Common myeloid progenitor, CD34-positive (primary cell): Measurements from ENCODE around the gene FBXW8.

ENCODE experiments used
- CTCF ChIA-PET: fragments of 350-600 bp; sonication (Branson Sonifier 250); formaldehyde crosslinking; loops from one replicate; lab custom pipeline; 2021; ENCODE audit warnings: antibody characterized with exemption; lab: Charles Lee
- POLR2A ChIA-PET: fragments of 350-600 bp; sonication (Branson Sonifier 250); formaldehyde crosslinking; loops from one replicate; lab custom pipeline; 2021; ENCODE audit warnings: antibody characterized with exemption; lab: Charles Lee
- DNase-seq, 3 donors: peaks; one replicate each; pipeline versions ENCODE4 v3.0.0 to v3.0.0-alpha.2; 2013
- H3K27ac ChIP-seq, 2 experiments: 1 replicate in 1 of 2; 2 replicates in 1 of 2; pipeline ENCODE4 v1.7.0; 2013; ENCODE audit warnings: inconsistent platforms in 2 of 2, low read length in 2 of 2, mild to moderate bottlenecking in 2 of 2, low read depth in 1 of 2, moderate library complexity in 1 of 2; ENCODE audit not compliant: severe bottlenecking in 2 of 2, insufficient read depth in 1 of 2, poor library complexity in 1 of 2
- H3K27me3 ChIP-seq, 5 experiments: replicated peaks in 2 of 5; 1 replicate in 3 of 5; 2 replicates in 2 of 5; pipeline versions ENCODE4 v1.6.1 to v1.7.0; 2013; ENCODE audit warnings: low read length in 4 of 5, mild to moderate bottlenecking in 2 of 5, moderate library complexity in 2 of 5, inconsistent platforms in 1 of 5; ENCODE audit not compliant: insufficient read depth in 5 of 5, control insufficient read depth in 4 of 5
- H3K36me3 ChIP-seq, 4 experiments: 1 replicate in 2 of 4; 2 replicates in 2 of 4; pipeline versions ENCODE4 v1.6.1 to v1.7.0; 2013; ENCODE audit warnings: low read length in 3 of 4, control low read depth in 1 of 4, mild to moderate bottlenecking in 1 of 4; ENCODE audit not compliant: control insufficient read depth in 4 of 4, insufficient read depth in 4 of 4
- H3K4me1 ChIP-seq, 4 experiments: 1 replicate in 3 of 4; 2 replicates in 1 of 4; pipeline versions ENCODE4 v1.6.1 to v1.7.1; 2013; ENCODE audit warnings: low read length in 3 of 4, mild to moderate bottlenecking in 3 of 4, control low read depth in 1 of 4, inconsistent platforms in 1 of 4, moderate library complexity in 1 of 4; ENCODE audit not compliant: control insufficient read depth in 4 of 4, insufficient read depth in 4 of 4; ENCODE audit errors: control extremely low read depth in 1 of 4
- H3K4me3 ChIP-seq, 7 experiments: 1 replicate in 4 of 7; 2 replicates in 3 of 7; pipeline versions ENCODE4 v1.5.1 to v1.7.0; 2013; ENCODE audit warnings: mild to moderate bottlenecking in 7 of 7, low read length in 6 of 7, moderate library complexity in 6 of 7, inconsistent platforms in 2 of 7, low read depth in 2 of 7, control low read depth in 1 of 7; ENCODE audit not compliant: insufficient read depth in 4 of 7, control insufficient read depth in 1 of 7; ENCODE audit errors: extremely low read depth in 1 of 7
- H3K9me3 ChIP-seq, 5 experiments: 1 replicate in 4 of 5; 2 replicates in 1 of 5; pipeline versions ENCODE4 v1.6.1 to v1.7.1; 2013; ENCODE audit warnings: low read length in 4 of 5, mild to moderate bottlenecking in 2 of 5, inconsistent platforms in 1 of 5, low read depth in 1 of 5, moderate library complexity in 1 of 5; ENCODE audit not compliant: control insufficient read depth in 4 of 5, insufficient read depth in 2 of 5; ENCODE audit errors: control extremely low read depth in 1 of 5
- WGBS: methylation state at CpG from one replicate; pipeline ENCODE4 v1.1.5; 2013; ENCODE audit not compliant: insufficient coverage; 5-methylcytosine and 5-hydroxymethylcytosine counted together

Gene FBXW8

GRCh38 chr12:117046425-117046824, 135.7 kb downstream of the FBXW8 start:
- Histone ChIP-seq H3K27ac (no peak overlapping the region), H3K4me1 (peaks cover 3 to 73% (median 44%) of the 10 kb centered on the region in 4 experiments), H3K9me3 (no peaks in the 10 kb centered on the region), H3K4me3 (no peak overlapping the region), H3K27me3 (no peaks in the 10 kb centered on the region), H3K36me3 (peaks cover 0 to 79% (median 0%) of the 10 kb centered on the region in 4 experiments)
- ChIA-PET POLR2A (no interaction called here), CTCF (interaction anchor here (3.0 kb wide), 1 partner anchor 22 kb away, joined by 12 read pairs; no protein-coding TSS in a partner anchor)
- WGBS, result 95% methylated on average over 27 of the region's 27 CpGs
- no peak for DNase-seq

DNA sequence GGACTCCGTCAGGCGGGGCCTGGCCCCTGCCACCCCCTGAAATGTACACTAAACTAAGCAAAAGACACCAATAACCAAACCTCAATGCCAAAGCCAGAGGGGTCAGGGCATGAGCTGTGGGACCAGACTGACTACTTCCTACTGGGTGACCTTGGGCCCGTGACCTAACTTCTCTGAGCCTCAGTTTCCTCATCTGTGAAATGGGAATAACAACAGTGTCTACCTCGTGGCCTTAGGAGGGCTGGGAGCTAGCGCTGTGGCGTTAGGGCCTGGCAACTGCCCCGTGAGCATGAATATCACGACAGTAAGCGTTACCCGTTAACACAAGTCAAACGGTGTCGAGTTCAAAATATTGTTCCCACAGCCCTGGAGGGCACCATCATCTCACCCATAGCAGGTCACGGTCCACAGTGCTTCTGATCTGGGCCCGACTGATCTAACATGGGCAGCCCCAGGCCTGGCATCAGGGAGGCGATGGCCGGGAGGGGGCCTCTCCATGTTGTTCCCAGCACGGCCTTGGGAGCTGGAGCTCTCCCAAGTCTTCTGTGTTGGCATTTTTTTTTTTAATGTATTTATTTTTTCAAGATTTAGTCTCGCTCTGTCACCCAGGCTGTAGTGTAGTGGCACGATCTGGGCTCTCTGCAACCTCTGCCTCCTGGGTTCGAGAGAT, 136.2 kb downstream of the FBXW8 start:
- 96% methylated on average over 15 of the region's 20 CpGs for WGBS
- POLR2A ChIA-PET, result no interaction called here
- Histone ChIP-seq H3K27ac (no peak overlapping the region), H3K27me3 (no peaks in the 10 kb centered on the region), H3K4me1 (peaks cover 3 to 72% (median 40%) of the 10 kb centered on the region in 4 experiments), H3K36me3 (peaks cover 0 to 79% (median 0%) of the 10 kb centered on the region in 4 experiments), H3K9me3 (no peaks in the 10 kb centered on the region), H3K4me3 (no peak overlapping the region)
- CTCF ChIA-PET, result no interaction called here
- DNase-seq, result no peak

DNA sequence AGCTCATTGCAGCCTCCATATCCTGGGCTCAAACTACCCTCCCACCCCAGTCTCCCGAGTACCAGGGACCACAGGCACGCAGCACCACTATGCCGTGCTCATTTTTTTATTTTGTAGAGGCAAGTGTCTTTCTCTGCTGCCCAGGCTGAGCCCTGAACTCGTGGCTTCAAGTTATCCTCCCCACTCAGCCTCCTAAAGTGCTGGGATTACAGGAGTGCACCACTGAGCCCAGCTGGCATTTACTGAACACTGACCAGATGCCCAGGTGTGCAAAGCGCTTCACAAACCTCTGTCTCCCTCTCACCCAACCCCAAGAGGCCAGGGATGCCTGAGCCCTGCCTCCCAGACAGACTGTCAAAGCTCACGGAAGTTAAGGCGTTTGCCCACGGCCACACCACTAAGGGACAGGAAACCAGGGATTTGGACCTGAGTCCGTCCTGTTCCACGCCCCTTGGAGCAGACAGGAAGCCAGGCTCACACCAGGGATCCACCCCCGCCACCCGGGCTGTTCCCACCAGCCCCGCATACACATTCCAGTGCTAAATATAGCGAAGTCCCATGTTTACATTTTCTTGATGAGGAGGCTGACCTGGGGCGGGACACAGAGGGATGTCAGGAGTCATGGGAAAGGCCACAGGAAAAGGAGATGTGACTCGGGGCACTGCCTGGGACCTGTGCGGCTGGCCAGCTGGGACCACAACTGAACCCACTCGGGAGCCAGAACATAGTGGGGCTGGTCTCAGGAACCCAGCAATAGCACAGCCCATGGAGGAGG, 137.2 kb downstream of the FBXW8 start:
- H3K4me3 ChIP-seq, result no peak overlapping the region
- no peaks in the 10 kb centered on the region for H3K9me3 ChIP-seq
- ChIA-PET CTCF (interaction anchor here (0.6 to 1.6 kb wide), 2 partner anchors 72 to 193 kb away, joined by 3 to 5 read pairs; no protein-coding TSS in a partner anchor), POLR2A (no interaction called here)
- DNase-seq, result no peak
- peaks cover 3 to 76% (median 37%) of the 10 kb centered on the region in 4 experiments for H3K4me1 ChIP-seq
- H3K27me3 ChIP-seq, result no peaks in the 10 kb centered on the region
- peaks cover 0 to 79% (median 0%) of the 10 kb centered on the region in 4 experiments for H3K36me3 ChIP-seq
- WGBS, result 84% methylated on average over 15 of the region's 18 CpGs
- H3K27ac ChIP-seq, result no peak overlapping the region

GRCh38 chr12:117048585-117048904, 137.8 kb downstream of the FBXW8 start:
- Histone ChIP-seq H3K9me3 (no peaks in the 10 kb centered on the region), H3K4me1 (peaks cover 3 to 78% (median 35%) of the 10 kb centered on the region in 4 experiments), H3K36me3 (peaks cover 0 to 82% (median 0%) of the 10 kb centered on the region in 4 experiments), H3K4me3 (no peak overlapping the region), H3K27ac (no peak overlapping the region), H3K27me3 (no peaks in the 10 kb centered on the region)
- POLR2A ChIA-PET, result no interaction called here
- CTCF ChIA-PET, result interaction anchor here (0.6 to 1.6 kb wide), 3 partner anchors 15 to 193 kb away, joined by 3 to 5 read pairs (median 3); no protein-coding TSS in a partner anchor
- no peak for DNase-seq
- 88% methylated on average over 9 of the region's 9 CpGs for WGBS

- ChIA-PET CTCF (interaction anchor here (0.8 to 1.6 kb wide), 6 partner anchors 12 to 71 kb away, joined by 3 to 6 read pairs (median 5); no protein-coding TSS in a partner anchor), POLR2A (no interaction called here)
- Histone ChIP-seq H3K9me3 (no peaks in the 10 kb centered on the region), H3K27me3 (no peaks in the 10 kb centered on the region), H3K27ac (no peak overlapping the region), H3K4me1 (peaks cover 3 to 78% (median 31%) of the 10 kb centered on the region in 4 experiments), H3K36me3 (peaks cover 0 to 84% (median 0%) of the 10 kb centered on the region in 4 experiments), H3K4me3 (no peak overlapping the region)
- DNase-seq, result no peak
- WGBS, result 100% methylated on average over 10 of the region's 11 CpGs
Observed at GRCh38 chr12:117049295-117049694, 138.5 kb downstream of the FBXW8 start.

DNA sequence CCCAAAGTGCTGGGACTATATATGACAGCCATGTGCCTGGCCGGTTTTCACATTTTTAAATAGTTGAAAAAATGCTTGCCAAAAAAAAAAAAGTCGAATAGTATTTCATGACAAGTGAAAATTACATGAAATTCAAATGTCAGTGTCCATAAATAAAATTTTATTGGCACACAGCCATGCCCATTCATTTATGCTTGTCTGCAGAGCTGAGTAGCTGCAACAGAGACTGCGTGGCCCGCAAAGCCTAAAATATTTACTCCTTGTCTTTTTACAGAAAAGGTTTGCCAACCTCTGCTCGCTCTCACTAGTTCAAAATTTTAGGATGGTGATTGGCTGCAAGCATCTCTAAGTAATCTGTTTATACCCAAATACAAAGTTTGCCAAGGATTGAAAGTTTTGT, 139.3 kb downstream of the FBXW8 start:
- DNase-seq, result no peak
- CTCF ChIA-PET, result interaction anchor here (1.1 to 1.6 kb wide), 6 partner anchors 12 to 51 kb away, joined by 4 to 6 read pairs (median 4); no protein-coding TSS in a partner anchor
- POLR2A ChIA-PET, result no interaction called here
- H3K36me3 ChIP-seq, result peaks cover 0 to 85% (median 0%) of the 10 kb centered on the region in 4 experiments
- no peaks in the 10 kb centered on the region for H3K9me3 ChIP-seq
- no CpG with 5 or more reads among the region's 5 CpGs for WGBS
- H3K27ac ChIP-seq, result no peak overlapping the region
- no peaks in the 10 kb centered on the region for H3K27me3 ChIP-seq
- H3K4me1 ChIP-seq, result peaks cover 3 to 78% (median 25%) of the 10 kb centered on the region in 4 experiments
- no peak overlapping the region for H3K4me3 ChIP-seq
